Colonic mucosa (tissue), 4 donors: Measurements from ENCODE around the gene EPO. TPM values are rescaled to one million over a fixed set of nuclear protein-coding genes. Genes with fewer than 3 reads are reported as not detected.
"Not testable (repeated sequence)": the region's sequence is repeated elsewhere in the genome, so short reads cannot be mapped to it uniquely, and the experiment has no call there.

ENCODE experiments used
- DNase-seq: peaks from one replicate; pipeline ENCODE4 v3.0.0-alpha.2; 2020
- H3K27ac ChIP-seq: fragments of 200-600 bp; one replicate; pipeline ENCODE4 v1.8.0; 2021
- H3K27me3 ChIP-seq: fragments of 200-600 bp; one replicate; pipeline ENCODE4 v1.8.0; 2021
- H3K36me3 ChIP-seq: fragments of 200-600 bp; one replicate; pipeline ENCODE4 v1.8.0; 2021
- H3K4me1 ChIP-seq: fragments of 200-600 bp; one replicate; pipeline ENCODE4 v1.8.0; 2021; ENCODE audit warnings: mild to moderate bottlenecking
- H3K4me3 ChIP-seq: fragments of 200-600 bp; one replicate; pipeline ENCODE4 v1.8.0; 2021
- H3K9ac ChIP-seq, 2 donors: one replicate each; pipeline ENCODE4 v1.7.0; 2013; ENCODE audit warnings: control low read depth in 2 of 2, low read depth in 2 of 2, low read length in 2 of 2
- H3K9me3 ChIP-seq: fragments of 200-600 bp; one replicate; pipeline ENCODE4 v1.8.0; 2021
- intact Hi-C: fragments of 100-400 bp; cut with DNase I; formaldehyde crosslinking; loops from one replicate; pipeline ENCODE4 v1.14.1; 2022
- total RNA-seq, 2 donors: library from RNA; stranded (reverse); fragmentation: NEBNext Ultra II Directional in 1 of 2; extraction: Animal tissue kit (Norgen Biotek cat#: 25700) in 1 of 2; gene quantifications; one replicate each; pipeline ENCODE4 v1.2.1, GENCODE V29; 2021
- TF ChIP-seq, protein P1 (sequence below): fragments of 200-600 bp; IDR thresholded peaks from one replicate; pipeline ENCODE4 v1.8.0; 2022; ENCODE audit warnings: antibody characterized with exemption, mild to moderate bottlenecking
- donor health status: healthy.
- donor health status: DM: no; HTN: no; CAD: no.
- donor health status: DM: no; HTN: no; CAD: no.

Gene EPO
- total RNA-seq, 2 donors from 2014 or later: not detected

DNA sequence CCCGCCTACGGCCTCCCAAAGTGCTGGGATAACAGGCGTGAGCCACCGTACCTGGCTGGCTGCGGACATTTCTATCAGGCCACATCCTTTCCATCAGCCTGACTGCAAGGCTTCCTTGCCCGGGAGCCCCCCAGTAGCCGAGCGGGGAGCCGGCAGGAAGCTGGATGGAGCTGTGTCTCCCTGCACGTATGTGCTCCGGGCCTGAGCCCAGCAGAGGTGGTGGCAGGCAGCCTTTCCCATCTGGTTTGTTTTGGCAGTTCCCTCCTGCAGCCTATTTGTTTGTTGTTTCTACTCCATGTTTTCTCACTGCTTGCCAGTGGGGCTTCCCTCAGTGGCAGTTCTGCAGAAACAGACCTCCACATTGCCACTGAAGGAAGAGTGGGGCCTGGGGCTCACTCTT lies 8.9 kb upstream of the EPO start:
- Histone ChIP-seq H3K9me3 (no peaks in the 10 kb centered on the region), H3K9ac (no peak overlapping the region), H3K27me3 (no peaks in the 10 kb centered on the region), H3K27ac (no peak overlapping the region), H3K4me3 (no peak overlapping the region), H3K36me3 (no peaks in the 10 kb centered on the region), H3K4me1 (peaks cover 10% of the 10 kb centered on the region)
- intact Hi-C loops: no loop called here
- DNase-seq: no peak
- TF ChIP-seq, protein P1, sequence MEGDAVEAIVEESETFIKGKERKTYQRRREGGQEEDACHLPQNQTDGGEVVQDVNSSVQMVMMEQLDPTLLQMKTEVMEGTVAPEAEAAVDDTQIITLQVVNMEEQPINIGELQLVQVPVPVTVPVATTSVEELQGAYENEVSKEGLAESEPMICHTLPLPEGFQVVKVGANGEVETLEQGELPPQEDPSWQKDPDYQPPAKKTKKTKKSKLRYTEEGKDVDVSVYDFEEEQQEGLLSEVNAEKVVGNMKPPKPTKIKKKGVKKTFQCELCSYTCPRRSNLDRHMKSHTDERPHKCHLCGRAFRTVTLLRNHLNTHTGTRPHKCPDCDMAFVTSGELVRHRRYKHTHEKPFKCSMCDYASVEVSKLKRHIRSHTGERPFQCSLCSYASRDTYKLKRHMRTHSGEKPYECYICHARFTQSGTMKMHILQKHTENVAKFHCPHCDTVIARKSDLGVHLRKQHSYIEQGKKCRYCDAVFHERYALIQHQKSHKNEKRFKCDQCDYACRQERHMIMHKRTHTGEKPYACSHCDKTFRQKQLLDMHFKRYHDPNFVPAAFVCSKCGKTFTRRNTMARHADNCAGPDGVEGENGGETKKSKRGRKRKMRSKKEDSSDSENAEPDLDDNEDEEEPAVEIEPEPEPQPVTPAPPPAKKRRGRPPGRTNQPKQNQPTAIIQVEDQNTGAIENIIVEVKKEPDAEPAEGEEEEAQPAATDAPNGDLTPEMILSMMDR: no peak

DNA sequence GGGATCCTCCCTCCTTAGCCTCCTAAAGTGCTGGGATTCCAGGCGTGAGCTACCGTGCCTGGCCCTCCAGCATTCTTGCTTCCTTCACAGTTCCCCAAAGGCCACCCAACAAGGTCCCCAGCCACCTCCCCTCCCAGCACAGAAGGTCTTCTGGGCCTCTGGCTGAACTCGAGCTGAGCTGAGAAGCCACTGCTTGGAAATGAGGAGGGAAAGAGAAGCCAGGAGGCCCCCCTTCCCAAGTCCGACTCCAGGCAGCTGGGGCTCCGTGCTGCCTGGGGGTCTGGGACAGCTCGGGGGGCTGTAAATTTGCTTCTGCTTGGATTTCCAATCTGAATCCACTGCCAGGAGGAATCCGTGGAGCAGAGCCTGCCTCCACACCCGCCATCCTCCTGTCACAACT lies 5.5 kb upstream of the EPO start:
- no peak overlapping the region for H3K27ac ChIP-seq
- no peak overlapping the region for H3K4me3 ChIP-seq
- intact Hi-C loops: no loop called here
- no peak for DNase-seq
- H3K27me3 ChIP-seq: no peaks in the 10 kb centered on the region
- no peaks in the 10 kb centered on the region for H3K9me3 ChIP-seq
- H3K9ac ChIP-seq: no peak overlapping the region
- no peaks in the 10 kb centered on the region for H3K4me1 ChIP-seq
- TF ChIP-seq, protein P1: no peak
- no peaks in the 10 kb centered on the region for H3K36me3 ChIP-seq

DNA sequence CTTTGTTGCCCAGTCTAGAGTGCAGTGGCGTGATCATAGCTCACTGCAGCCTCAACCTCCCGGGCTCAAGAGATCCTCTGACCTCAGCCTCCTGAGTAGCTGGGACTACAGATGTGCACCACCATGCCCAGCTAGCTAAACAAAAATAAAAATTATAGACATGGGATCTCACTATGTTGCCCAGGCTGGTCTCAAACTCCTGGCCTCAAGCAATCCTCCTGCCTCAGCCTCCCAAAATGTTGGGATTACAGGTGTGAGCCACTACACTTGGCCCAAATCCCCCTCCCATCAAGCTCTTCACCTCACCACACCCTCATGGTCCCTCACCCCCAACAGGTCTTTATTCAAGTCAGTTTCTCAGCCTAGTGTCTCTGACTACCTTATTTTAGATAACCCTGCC lies 3.2 kb upstream of the EPO start:
- intact Hi-C loops, H3K4me1 ChIP-seq, H3K36me3 ChIP-seq, H3K9ac ChIP-seq, H3K4me3 ChIP-seq, H3K27ac ChIP-seq, DNase-seq, H3K9me3 ChIP-seq: not testable (repeated sequence)
- peaks cover 19% of the 10 kb centered on the region for H3K27me3 ChIP-seq

DNA sequence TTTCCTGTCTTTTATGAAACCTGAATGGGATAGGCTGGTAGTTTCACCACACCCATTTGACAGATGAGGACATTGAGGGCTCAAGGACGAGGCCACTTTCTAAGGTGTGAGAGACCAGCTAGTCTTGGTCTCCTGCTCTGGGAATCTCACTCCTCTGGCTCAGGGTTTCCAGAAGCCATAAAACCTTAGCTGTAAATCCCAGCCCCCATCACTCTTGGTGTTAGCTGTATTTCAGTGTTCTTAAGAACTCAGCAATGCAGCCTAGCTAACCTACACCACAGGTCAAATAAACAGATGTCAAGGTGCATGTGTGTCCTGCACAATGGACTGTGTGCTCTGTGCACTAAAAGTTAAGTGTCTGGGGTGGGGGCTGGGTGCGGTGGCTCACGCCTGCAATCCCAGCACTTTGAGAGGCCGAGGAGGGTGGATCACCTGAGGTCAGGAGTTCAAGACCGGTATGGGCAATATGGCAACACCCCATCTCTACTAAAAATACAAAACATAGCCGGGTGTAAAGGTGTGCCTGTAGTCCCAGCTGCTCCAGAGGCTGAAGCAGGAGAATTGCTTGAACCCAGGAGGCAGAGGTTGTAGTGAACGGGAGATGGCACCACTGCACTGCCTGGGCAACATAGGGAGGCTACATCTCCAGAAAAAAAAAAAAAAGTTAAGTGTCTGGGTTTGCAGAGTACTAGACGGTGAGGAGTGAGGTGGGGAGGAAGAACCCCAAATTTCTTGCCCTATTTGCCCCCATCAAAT lies 567 bp upstream of the EPO start:
- no peak for DNase-seq
- Histone ChIP-seq H3K4me1 (no peaks in the 10 kb centered on the region), H3K9ac (no peak overlapping the region), H3K4me3 (no peak overlapping the region), H3K9me3 (no peaks in the 10 kb centered on the region), H3K27ac (no peak overlapping the region), H3K27me3 (peaks cover 23% of the 10 kb centered on the region), H3K36me3 (no peaks in the 10 kb centered on the region)
- intact Hi-C loops: no loop called here
- TF ChIP-seq, protein P1: no peak

DNA sequence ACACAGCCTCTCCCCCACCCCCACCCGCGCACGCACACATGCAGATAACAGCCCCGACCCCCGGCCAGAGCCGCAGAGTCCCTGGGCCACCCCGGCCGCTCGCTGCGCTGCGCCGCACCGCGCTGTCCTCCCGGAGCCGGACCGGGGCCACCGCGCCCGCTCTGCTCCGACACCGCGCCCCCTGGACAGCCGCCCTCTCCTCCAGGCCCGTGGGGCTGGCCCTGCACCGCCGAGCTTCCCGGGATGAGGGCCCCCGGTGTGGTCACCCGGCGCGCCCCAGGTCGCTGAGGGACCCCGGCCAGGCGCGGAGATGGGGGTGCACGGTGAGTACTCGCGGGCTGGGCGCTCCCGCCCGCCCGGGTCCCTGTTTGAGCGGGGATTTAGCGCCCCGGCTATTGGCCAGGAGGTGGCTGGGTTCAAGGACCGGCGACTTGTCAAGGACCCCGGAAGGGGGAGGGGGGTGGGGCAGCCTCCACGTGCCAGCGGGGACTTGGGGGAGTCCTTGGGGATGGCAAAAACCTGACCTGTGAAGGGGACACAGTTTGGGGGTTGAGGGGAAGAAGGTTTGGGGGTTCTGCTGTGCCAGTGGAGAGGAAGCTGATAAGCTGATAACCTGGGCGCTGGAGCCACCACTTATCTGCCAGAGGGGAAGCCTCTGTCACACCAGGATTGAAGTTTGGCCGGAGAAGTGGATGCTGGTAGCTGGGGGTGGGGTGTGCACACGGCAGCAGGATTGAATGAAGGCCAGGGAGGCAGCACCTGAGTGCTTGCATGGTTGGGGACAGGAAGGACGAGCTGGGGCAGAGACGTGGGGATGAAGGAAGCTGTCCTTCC lies 620 bp downstream of the EPO start:
- intact Hi-C loops: no loop called here
- no peaks in the 10 kb centered on the region for H3K36me3 ChIP-seq
- H3K4me1 ChIP-seq: peaks cover 5% of the 10 kb centered on the region
- no peak overlapping the region for H3K27ac ChIP-seq
- H3K4me3 ChIP-seq: no peak overlapping the region
- peaks cover 23% of the 10 kb centered on the region for H3K27me3 ChIP-seq
- no peak for DNase-seq
- no peak overlapping the region for H3K9ac ChIP-seq
- no peaks in the 10 kb centered on the region for H3K9me3 ChIP-seq
- TF ChIP-seq, protein P1: no peak

DNA sequence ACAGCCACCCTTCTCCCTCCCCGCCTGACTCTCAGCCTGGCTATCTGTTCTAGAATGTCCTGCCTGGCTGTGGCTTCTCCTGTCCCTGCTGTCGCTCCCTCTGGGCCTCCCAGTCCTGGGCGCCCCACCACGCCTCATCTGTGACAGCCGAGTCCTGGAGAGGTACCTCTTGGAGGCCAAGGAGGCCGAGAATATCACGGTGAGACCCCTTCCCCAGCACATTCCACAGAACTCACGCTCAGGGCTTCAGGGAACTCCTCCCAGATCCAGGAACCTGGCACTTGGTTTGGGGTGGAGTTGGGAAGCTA lies 1.2 kb downstream of the EPO start:
- TF ChIP-seq, protein P1: no peak
- DNase-seq: no peak
- H3K4me3 ChIP-seq: no peak overlapping the region
- H3K9me3 ChIP-seq: no peaks in the 10 kb centered on the region
- H3K4me1 ChIP-seq: peaks cover 5% of the 10 kb centered on the region
- no peaks in the 10 kb centered on the region for H3K36me3 ChIP-seq
- H3K9ac ChIP-seq: no peak overlapping the region
- peaks cover 23% of the 10 kb centered on the region for H3K27me3 ChIP-seq
- H3K27ac ChIP-seq: no peak overlapping the region
- intact Hi-C loops: no loop called here
